ENCODE results near the gene CEP164. TPM values are rescaled to one million over a fixed set of nuclear protein-coding genes. Genes with fewer than 3 reads are reported as not detected.
"Not testable (repeated sequence)": the region's sequence is repeated elsewhere in the genome, so short reads cannot be mapped to it uniquely, and the experiment has no call there.

The CEP164 gene
- total and polyA plus RNA-seq, 2 experiments from 2014 or later = 13.9 to 23.8 TPM

DNA sequence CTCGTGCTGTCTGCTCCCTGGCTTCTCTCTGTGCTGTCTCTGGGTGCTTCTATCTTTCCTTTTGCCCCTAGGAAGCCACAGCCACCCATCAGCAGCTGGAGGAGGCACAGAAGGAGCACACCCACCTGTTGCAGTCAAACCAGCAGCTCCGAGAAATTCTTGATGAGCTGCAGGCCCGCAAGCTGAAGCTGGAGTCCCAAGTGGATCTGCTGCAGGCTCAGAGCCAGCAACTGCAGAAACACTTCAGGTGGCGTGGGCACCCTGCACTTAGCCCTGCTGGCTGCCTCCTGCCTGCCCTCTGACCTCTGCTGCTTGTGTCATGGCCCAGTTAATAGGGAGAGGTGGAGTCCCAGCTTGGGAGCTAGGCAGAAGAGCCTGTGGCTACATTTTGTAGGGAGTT is 67.8 kb downstream of the CEP164 start (continued):
- TF ChIP-seq, protein P1, sequence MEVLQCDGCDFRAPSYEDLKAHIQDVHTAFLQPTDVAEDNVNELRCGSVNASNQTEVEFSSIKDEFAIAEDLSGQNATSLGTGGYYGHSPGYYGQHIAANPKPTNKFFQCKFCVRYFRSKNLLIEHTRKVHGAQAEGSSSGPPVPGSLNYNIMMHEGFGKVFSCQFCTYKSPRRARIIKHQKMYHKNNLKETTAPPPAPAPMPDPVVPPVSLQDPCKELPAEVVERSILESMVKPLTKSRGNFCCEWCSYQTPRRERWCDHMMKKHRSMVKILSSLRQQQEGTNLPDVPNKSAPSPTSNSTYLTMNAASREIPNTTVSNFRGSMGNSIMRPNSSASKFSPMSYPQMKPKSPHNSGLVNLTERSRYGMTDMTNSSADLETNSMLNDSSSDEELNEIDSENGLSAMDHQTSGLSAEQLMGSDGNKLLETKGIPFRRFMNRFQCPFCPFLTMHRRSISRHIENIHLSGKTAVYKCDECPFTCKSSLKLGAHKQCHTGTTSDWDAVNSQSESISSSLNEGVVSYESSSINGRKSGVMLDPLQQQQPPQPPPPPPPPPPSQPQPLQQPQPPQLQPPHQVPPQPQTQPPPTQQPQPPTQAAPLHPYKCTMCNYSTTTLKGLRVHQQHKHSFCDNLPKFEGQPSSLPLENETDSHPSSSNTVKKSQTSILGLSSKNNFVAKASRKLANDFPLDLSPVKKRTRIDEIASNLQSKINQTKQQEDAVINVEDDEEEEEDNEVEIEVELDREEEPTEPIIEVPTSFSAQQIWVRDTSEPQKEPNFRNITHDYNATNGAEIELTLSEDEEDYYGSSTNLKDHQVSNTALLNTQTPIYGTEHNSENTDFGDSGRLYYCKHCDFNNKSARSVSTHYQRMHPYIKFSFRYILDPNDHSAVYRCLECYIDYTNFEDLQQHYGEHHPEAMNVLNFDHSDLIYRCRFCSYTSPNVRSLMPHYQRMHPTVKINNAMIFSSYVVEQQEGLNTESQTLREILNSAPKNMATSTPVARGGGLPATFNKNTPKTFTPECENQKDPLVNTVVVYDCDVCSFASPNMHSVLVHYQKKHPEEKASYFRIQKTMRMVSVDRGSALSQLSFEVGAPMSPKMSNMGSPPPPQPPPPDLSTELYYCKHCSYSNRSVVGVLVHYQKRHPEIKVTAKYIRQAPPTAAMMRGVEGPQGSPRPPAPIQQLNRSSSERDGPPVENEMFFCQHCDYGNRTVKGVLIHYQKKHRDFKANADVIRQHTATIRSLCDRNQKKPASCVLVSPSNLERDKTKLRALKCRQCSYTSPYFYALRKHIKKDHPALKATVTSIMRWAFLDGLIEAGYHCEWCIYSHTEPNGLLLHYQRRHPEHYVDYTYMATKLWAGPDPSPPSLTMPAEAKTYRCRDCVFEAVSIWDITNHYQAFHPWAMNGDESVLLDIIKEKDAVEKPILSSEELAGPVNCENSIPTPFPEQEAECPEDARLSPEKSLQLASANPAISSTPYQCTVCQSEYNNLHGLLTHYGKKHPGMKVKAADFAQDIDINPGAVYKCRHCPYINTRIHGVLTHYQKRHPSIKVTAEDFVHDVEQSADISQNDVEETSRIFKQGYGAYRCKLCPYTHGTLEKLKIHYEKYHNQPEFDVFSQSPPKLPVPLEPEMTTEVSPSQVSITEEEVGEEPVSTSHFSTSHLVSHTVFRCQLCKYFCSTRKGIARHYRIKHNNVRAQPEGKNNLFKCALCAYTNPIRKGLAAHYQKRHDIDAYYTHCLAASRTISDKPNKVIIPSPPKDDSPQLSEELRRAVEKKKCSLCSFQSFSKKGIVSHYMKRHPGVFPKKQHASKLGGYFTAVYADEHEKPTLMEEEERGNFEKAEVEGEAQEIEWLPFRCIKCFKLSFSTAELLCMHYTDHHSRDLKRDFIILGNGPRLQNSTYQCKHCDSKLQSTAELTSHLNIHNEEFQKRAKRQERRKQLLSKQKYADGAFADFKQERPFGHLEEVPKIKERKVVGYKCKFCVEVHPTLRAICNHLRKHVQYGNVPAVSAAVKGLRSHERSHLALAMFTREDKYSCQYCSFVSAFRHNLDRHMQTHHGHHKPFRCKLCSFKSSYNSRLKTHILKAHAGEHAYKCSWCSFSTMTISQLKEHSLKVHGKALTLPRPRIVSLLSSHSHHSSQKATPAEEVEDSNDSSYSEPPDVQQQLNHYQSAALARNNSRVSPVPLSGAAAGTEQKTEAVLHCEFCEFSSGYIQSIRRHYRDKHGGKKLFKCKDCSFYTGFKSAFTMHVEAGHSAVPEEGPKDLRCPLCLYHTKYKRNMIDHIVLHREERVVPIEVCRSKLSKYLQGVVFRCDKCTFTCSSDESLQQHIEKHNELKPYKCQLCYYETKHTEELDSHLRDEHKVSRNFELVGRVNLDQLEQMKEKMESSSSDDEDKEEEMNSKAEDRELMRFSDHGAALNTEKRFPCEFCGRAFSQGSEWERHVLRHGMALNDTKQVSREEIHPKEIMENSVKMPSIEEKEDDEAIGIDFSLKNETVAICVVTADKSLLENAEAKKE (CRISPR knock-in tag; IDR thresholded peaks at IDR 0.05) = no peak
- TF ChIP-seq EZH2 (IDR thresholded peaks at IDR 0.05; ENCODE audit: low read depth, unreplicated experiment) = no peak

DNA sequence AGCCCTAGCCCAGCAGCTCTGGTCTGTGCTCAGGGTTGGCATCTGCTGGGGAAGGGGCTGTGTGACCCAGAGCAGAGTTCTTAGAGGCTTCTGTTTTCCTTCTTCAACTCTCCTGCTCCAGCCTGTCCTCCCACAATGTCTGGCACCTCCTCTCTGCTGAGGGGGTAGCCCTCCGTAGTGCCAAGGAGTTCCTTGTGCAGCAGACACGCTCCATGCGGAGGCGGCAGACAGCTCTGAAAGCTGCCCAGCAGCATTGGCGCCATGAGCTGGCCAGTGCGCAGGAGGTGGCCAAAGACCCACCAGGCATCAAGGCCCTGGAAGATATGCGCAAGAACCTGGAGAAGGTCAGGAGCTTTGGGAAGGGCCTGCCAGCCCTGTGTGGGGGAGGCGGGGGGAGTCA is 69.3 kb downstream of the CEP164 start:
- Mint-ChIP-seq H3K27me3 (ENCODE audit: insufficient read depth, low read depth, poor library complexity) (no peaks in the 10 kb centered on the region), H3K4me3 (no peak overlapping the region)

DNA sequence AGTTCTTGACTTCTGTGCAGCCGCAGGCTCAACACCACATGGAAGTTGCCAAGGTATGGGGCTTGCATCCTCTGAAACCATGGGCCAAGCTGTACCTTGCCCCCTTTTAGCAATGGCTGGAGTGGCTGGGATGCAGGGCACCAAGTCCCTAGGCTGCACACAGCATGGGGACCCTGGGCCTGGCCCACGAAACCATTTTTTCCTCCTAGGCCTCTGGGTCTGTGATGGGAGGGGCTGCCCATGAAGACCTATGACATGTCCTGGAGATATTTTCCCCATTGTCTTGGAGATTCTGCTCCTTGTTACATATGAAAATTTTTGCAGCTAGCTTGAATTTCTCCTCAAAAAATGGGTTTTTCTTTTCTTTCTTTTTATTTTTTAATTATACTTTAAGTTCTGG is 71.0 kb downstream of the CEP164 start:
- peaks cover 76% of the 10 kb centered on the region for H3K36me3 Mint-ChIP-seq (ENCODE audit: low read depth)
- H2AFZ ChIP-seq; H3K9me2 ChIP-seq (ENCODE audit: insufficient read depth); H3K4me2 ChIP-seq; H4K20me1 ChIP-seq (replicated peaks; ENCODE audit: insufficient read depth); H3K27me3 ChIP-seq (ENCODE audit: insufficient read depth); DNase-seq (ENCODE audit: low spot score); H3K27ac ChIP-seq (ENCODE audit: low read depth); ATAC-seq; H3K4me3 ChIP-seq; H3K4me1 Mint-ChIP-seq; H3K27ac Mint-ChIP-seq; H3F3A ChIP-seq (replicated peaks; ENCODE audit: low read depth); H3K79me2 ChIP-seq (replicated peaks; ENCODE audit: insufficient read depth); H3K27me3 Mint-ChIP-seq (ENCODE audit: insufficient read depth, low read depth, poor library complexity); H3K4me1 ChIP-seq (ENCODE audit: insufficient read depth); H3K4me3 Mint-ChIP-seq: not testable (repeated sequence)
- peaks cover 35% of the 10 kb centered on the region for H3K9me3 Mint-ChIP-seq
- peaks cover 31% of the 10 kb centered on the region for H3K36me3 ChIP-seq (ENCODE audit: insufficient read depth)

More for the DNA sequence above, 69.3 kb downstream of the CEP164 start:
- DNase-seq (ENCODE audit: low spot score) (no peak), ATAC-seq (no peak)
- Histone ChIP-seq H3K4me2 (no peak overlapping the region), H3K27me3 (ENCODE audit: insufficient read depth) (no peaks in the 10 kb centered on the region), H3K9me2 (ENCODE audit: insufficient read depth) (no peaks in the 10 kb centered on the region), H3K27ac (ENCODE audit: low read depth) (no peak overlapping the region), H2AFZ (no peak overlapping the region), H3K4me3 (no peak overlapping the region), H4K20me1 (replicated peaks; ENCODE audit: insufficient read depth) (no peaks in the 10 kb centered on the region), H3K36me3 (ENCODE audit: insufficient read depth) (peaks cover 29% of the 10 kb centered on the region), H3K4me1 (ENCODE audit: insufficient read depth) (no peaks in the 10 kb centered on the region), H3K79me2 (replicated peaks; ENCODE audit: insufficient read depth) (no peaks in the 10 kb centered on the region), H3F3A (replicated peaks; ENCODE audit: low read depth) (no peaks in the 10 kb centered on the region)
- Mint-ChIP-seq H3K36me3 (ENCODE audit: low read depth) (peaks cover 77% of the 10 kb centered on the region), H3K27ac (no peak overlapping the region), H3K4me1 (peaks cover 7% of the 10 kb centered on the region; the same call in 1 of the 3 replicates), H3K9me3 (peaks cover 35% of the 10 kb centered on the region)
- TF ChIP-seq EZH2phosphoT487 (IDR thresholded peaks at IDR 0.05; ENCODE audit: unreplicated experiment) = no peak
- TF ChIP-seq STAT1 (IDR thresholded peaks at IDR 0.05; ENCODE audit: unreplicated experiment) = no peak

DNA sequence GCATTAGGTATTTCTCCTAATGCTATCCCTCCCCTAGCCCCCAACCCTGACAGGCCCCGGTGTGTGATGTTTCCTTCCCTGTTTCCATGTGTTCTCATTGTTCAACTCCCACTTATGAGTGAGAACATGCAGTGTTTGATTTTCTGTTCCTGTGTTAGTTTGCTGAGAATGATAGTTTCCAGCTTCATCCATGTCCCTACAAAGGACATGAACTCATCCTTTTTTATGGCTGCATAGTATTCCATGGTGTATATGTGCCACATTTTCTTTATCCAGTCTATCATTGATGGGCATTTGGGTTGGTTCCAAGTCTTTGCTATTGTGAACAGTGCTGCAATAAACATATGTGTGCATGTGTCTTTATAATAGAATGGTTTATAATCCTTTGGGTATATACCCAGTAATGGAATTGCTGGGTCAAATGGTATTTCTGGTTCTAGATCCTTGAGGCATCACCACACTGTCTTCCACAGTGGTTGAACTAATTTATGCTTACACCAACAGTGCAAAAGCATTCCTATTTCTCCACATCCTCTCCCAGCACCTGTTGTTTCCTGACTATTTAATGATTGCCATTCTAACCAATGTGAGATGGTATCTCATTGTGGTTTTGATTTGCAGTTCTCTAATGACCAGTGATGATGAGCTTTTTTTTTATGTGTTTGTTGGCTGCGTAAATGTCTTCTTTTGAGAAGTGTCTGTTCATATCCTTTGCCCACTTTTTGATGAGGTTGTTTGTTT is 71.6 kb downstream of the CEP164 start:
- ATAC-seq; H4K20me1 ChIP-seq (replicated peaks; ENCODE audit: insufficient read depth); H3K4me3 ChIP-seq; H3K27ac ChIP-seq (ENCODE audit: low read depth); H3K4me1 Mint-ChIP-seq; H3K79me2 ChIP-seq (replicated peaks; ENCODE audit: insufficient read depth); H3K27ac Mint-ChIP-seq; H3K4me2 ChIP-seq; H3K27me3 ChIP-seq (ENCODE audit: insufficient read depth); H3K9me2 ChIP-seq (ENCODE audit: insufficient read depth); H3K27me3 Mint-ChIP-seq (ENCODE audit: insufficient read depth, low read depth, poor library complexity); H3K4me1 ChIP-seq (ENCODE audit: insufficient read depth); H2AFZ ChIP-seq; H3K4me3 Mint-ChIP-seq; DNase-seq (ENCODE audit: low spot score); H3F3A ChIP-seq (replicated peaks; ENCODE audit: low read depth): not testable (repeated sequence)
- Mint-ChIP-seq H3K36me3 (ENCODE audit: low read depth) (peaks cover 81% of the 10 kb centered on the region), H3K9me3 (peaks cover 35% of the 10 kb centered on the region)
- H3K36me3 ChIP-seq (ENCODE audit: insufficient read depth) = peaks cover 34% of the 10 kb centered on the region
